Activated CD8-positive, alpha-beta memory T cell treated with anti-CD3 and anti-CD28 coated beads for 36 hours (primary cell): ENCODE data around the gene ITPR1. TPM values are rescaled to one million over a fixed set of nuclear protein-coding genes. Genes with fewer than 3 reads are reported as not detected.

Source experiments
- CTCF ChIA-PET: fragments of 350-600 bp; sonication (Branson Sonifier 250); formaldehyde crosslinking; loops from one replicate; lab custom pipeline; 2021; ENCODE audit warnings: antibody characterized with exemption; lab: Charles Lee
- POLR2A ChIA-PET: fragments of 350-600 bp; sonication (Branson Sonifier 250); formaldehyde crosslinking; loops from one replicate; lab custom pipeline; 2021; ENCODE audit warnings: antibody characterized with exemption; lab: Charles Lee
- total RNA-seq, 2 experiments: library from RNA; stranded (reverse); gene quantifications; one replicate each; pipeline ENCODE4 v1.2.3, GENCODE V29; 2021

The ITPR1 gene
- total RNA-seq, 2 experiments from 2014 or later = 83.2 to 85.1 TPM

- CTCF ChIA-PET = no interaction called here
- POLR2A ChIA-PET = no interaction called here
Measured at GRCh38 chr3:4546346-4547178, 53.4 kb downstream of the ITPR1 start.

DNA sequence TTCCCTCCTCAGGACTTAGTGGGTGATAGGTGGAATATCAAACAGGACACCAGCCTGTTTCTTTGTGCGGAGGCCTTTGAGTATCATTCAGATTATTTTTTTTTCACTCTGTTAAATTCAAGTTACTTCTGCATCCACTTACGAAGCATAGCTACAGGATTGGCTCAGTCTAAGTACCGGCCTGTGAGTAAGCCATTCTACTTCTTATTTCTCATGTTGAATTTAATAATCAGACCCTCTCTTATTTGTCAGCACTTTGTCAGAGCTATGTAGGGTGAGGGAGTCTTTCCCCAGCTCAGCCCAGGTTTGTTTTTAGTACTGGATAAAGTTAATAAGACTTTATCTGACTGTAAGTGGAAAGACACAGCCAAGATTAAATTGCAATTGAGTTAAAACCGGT, 54.7 kb downstream of the ITPR1 start:
- POLR2A ChIA-PET = no interaction called here

DNA sequence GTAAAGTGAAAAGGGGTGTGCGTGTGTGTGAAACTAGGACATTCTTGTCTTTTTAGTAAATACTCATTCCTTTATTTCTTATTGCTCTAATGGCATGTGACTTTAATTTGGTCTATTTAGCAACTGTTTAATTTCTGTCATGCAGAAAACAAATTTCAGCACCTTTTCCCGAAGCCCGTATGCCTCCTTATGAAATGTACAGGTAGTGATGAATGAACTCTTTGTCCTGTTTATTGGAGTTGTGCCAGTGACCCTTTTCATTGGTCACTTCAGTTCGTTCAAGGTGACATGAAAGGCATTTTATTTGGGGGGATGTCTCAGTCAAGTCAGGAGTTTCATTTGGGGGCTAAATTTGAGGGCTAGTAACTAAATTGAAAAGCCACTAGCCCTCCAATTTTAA, 55.2 kb downstream of the ITPR1 start:
- CTCF ChIA-PET = no interaction called here

More for the DNA sequence above, 54.7 kb downstream of the ITPR1 start:
- CTCF ChIA-PET = no interaction called here

DNA sequence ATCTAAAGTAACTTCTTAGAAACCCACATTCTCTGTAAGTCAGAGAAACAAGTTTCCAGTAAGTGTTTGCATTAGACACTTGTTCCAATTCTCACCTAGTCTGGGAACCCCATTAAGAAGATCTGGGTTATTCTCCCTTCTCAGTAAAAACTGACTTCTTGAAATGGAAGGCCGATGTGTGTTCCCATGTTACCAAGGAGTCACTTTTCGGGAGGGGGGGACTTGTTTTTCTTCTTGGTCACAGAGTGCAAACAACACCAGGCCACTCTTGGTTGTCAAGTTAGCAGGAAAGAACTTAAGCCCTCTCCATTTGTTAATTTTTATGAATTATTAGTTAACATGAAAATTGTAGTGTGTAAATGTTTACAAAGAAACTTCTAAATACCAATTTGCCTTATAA, 55.6 kb downstream of the ITPR1 start:
- ChIA-PET POLR2A (no interaction called here), CTCF (no interaction called here)

More for the DNA sequence above, 55.2 kb downstream of the ITPR1 start:
- POLR2A ChIA-PET = no interaction called here

DNA sequence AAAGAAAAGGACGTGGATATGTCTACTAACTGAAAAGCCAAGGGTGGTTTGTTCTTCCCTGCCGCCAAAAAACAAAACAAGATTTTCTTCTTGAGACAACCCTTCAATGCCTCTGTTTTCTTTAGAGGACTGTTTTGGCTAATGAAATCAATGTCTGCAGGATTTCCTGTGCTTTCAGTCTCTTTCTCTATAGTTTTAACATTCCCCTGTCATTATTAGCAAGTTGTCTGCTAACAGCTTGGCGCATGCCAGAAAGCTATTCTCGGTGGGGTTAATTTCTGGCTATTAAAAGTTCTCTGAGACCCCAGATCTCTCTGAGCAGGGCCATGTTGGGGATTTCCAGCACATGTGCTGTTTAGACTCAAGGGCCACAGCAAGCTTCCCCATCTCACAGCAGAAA, 56.7 kb downstream of the ITPR1 start:
- ChIA-PET CTCF (no interaction called here), POLR2A (no interaction called here)

- ChIA-PET POLR2A (no interaction called here), CTCF (no interaction called here)
Measured at GRCh38 chr3:4551051-4551711, 58.0 kb downstream of the ITPR1 start.

DNA sequence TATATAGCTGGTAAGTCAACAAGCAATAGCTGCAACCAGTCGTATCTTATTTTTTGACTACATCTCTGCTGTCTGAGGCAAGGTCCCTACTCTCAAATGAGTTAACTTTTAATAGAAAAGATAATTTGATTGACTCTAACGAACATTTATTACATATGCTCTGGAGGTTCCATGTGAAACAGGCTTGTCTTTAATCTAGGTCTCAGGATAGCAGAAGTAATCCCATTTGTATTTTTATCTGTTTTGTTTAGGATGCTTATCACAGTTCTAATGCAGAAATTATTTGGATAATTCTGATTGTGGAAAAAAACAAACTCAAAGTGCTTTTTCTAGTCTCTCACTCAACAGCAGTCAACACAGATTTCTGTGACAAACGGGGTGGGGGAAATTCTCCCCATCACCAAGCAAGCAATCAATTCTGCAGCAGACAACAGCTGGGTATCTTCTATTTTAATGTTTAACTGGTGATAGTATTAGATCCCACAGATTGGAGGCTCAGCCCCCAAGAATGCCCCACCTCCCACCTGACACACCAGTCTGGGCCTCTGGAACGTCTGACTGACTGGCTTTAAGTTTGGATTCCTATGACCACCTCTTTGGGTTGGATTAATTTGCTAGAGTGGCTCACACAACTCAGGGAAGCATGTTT, 58.8 kb downstream of the ITPR1 start:
- CTCF ChIA-PET = no interaction called here
- POLR2A ChIA-PET = no interaction called here

DNA sequence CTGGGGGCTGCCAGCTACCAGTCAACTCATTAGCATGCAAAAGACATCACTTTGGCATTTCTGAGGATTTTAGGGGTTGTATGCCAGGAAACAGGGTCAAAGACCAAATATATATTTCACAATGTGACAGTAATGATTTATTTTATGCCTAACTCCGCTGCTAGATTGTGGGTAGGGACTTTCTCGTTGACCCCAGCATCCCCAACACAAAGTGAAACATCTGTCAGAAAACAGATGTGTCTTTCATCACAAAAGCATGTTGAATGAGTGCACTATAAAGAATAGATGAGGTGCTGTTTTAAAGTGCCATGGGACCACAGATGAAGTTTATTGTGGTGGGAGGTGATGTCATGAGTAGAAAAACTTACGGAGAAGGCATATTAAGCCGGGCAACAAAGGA, 59.7 kb downstream of the ITPR1 start:
- POLR2A ChIA-PET = no interaction called here
- CTCF ChIA-PET = no interaction called here

DNA sequence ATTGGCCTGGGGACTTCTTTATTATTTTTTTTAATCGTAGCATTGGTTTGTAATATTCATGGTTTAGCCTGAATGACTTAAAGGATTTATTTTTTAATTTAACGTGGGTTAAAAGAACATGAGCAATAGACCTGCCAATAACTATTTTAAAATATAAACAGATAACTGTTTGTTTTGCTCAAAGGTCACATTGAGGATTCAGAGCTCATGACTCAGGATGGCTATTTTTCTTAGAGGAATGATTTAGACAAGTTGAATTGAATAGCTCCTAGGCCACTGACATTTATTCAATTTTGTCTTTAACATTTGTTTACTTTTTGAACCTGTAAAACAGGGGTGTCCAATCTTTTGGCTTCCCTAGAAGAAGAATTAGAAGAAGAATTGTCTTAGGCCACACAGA, 68.5 kb downstream of the ITPR1 start:
- ChIA-PET CTCF (no interaction called here), POLR2A (no interaction called here)

DNA sequence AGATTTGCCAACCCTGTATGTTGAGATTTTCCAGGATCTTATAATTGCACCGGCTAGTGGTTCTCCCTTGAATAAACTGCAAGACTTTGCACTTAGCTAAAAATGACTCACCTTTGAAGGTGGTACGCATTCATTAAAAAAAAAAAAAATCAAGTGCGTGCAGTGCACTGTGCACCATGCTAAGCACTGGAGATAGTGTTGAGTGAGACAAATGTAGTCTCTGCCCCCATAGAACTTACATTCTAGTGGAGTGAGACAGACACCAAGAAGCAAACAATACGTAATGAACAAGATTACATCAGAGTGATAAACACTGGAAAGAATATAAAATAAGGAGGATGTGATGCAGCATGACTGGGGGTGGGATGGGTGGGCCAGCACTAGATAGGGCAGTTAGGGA, 69.4 kb downstream of the ITPR1 start:
- ChIA-PET CTCF (interaction anchor here (1.5 kb wide), 1 partner anchor 73 kb away, joined by 3 read pairs; no protein-coding TSS in a partner anchor), POLR2A (interaction anchor here (0.7 kb wide), 1 partner anchor 417 kb away, joined by 3 read pairs; no protein-coding TSS in a partner anchor)

GRCh38 chr3:4564270-4564669, 71.1 kb downstream of the ITPR1 start:
- ChIA-PET POLR2A (no interaction called here), CTCF (interaction anchor here (1.5 kb wide), 1 partner anchor 75 kb away, joined by 3 read pairs; no protein-coding TSS in a partner anchor)

GRCh38 chr3:4564928-4565586, 71.9 kb downstream of the ITPR1 start:
- ChIA-PET CTCF (no interaction called here), POLR2A (no interaction called here)

DNA sequence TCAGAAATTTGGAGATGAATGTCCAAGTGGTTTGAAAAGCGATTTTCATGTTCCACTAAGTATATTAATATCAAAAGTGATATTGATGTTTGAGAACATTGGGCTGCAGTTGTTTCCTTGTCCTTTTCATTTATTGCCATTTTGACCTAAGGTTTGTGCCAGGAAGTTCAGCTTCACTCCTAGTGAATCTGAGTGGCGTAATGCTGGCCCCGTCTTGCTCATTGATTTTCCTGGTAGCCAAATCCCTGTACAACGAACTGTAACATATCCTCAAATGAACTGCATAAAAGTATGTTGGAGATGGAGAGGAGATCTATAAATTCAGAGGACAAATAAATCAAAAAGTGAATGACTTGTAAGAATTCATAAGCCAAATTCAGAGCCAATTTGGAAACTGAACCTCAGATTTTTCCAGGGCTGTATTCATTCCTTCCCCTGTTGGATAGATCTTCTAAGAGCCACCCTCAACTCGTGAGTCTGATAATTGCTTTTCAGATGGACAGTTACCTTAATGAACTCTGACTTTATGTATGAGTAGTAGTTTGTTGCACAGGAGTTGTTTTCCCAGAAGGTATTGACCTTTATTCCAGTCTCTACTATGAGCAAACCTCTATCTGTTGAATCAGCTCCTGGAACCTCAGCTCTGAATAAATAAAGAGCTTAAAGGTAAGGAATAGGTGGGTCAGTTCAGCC, 72.8 kb downstream of the ITPR1 start:
- CTCF ChIA-PET = interaction anchor here (1.1 kb wide), 1 partner anchor 30 kb away, joined by 3 read pairs; no protein-coding TSS in a partner anchor
- POLR2A ChIA-PET = no interaction called here

- POLR2A ChIA-PET = no interaction called here
- CTCF ChIA-PET = interaction anchor here (1.3 to 1.6 kb wide), 2 partner anchors 10 to 218 kb away, joined by 3 to 4 read pairs; no protein-coding TSS in a partner anchor
Measured at GRCh38 chr3:4568841-4569240, 75.7 kb downstream of the ITPR1 start.

- CTCF ChIA-PET = interaction anchor here (0.8 kb wide), 1 partner anchor 57 kb away, joined by 3 read pairs; no protein-coding TSS in a partner anchor
- POLR2A ChIA-PET = no interaction called here
Measured at GRCh38 chr3:4570840-4571621, 77.9 kb downstream of the ITPR1 start.

GRCh38 chr3:4571690-4572334, 78.7 kb downstream of the ITPR1 start:
- ChIA-PET POLR2A (no interaction called here), CTCF (interaction anchor here (0.6 to 0.8 kb wide), 3 partner anchors 56 to 492 kb away, joined by 3 read pairs; no protein-coding TSS in a partner anchor)

DNA sequence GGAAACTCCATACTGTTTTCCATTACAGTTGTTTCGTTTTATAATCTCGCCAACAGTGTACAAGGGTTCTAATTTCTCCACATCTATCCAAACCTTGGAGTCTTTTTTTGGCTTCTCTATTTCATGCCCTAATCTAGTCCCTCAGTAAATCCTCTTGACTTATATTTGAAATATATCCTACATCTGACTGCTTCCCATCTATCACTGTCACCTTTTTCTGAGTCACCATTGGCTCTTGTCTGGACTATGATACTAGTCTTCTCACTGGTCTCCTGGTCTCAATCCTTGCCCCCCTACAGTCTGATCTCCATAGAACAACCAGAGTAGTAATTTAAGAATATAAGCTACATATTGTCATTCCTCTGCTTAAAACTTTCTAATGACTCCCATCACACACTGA, 80.0 kb downstream of the ITPR1 start:
- ChIA-PET CTCF (no interaction called here), POLR2A (no interaction called here)
